Activated gamma-delta T cell treated with anti-CD3 and anti-CD28 coated beads, Interleukin-2, amount 50 U/mL, for 16 hours (primary cell): ENCODE measurements around the gene RAB31.
"Not testable (repeated sequence)": the region's sequence is repeated elsewhere in the genome, so short reads cannot be mapped to it uniquely, and the experiment has no call there.

Experiments used
- DNase-seq: peaks from one replicate; pipeline ENCODE4 v3.0.0-alpha.2; 2020; ENCODE audit warnings: low read depth

The RAB31 gene

GRCh38 chr18:9762526-9762925 lies 54.4 kb downstream of the RAB31 start:
- no peak for DNase-seq

DNA sequence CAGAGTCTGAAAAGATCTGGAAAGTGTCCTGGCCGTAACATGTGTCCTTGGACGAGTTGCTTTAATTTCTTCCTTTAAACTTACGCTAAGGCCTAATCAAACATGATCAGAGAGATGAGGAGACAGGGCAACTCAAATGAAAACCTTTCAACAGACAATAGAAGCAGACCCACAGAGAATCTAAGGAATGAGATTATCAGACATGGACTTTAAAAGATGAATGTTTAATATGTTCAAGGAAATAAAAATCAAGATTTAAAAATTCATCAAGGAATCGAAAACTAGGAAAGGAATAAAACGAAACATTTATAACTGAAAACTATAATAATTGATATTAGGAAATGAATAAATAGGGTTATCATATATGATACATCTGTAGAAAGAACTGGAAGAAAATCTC lies 55.1 kb downstream of the RAB31 start:
- DNase-seq: no peak

- DNase-seq: no peak
Measured at GRCh38 chr18:9764011-9764481, 55.9 kb downstream of the RAB31 start.

GRCh38 chr18:9765501-9765900 lies 57.4 kb downstream of the RAB31 start:
- DNase-seq: no peak

DNA sequence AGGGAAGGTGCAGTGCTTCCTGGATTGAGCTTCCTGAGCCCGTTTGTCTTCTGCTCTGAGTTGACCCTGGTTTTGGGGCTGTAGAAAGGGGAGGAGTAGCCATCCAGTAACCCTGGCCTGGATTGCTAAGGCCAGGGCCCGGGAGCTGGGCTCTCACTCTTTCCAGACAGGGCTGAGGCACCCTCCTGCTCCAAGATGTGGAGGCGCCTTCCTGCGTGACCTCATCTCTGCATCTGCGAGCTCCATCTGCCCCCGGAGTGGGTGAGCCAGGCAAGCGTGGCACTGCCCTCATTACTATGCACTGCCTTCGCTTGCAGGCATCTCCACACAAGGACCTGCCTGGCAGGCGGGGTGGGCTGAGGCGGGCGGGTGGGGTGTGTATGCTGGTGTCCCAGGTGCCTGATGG lies 58.0 kb downstream of the RAB31 start:
- no peak for DNase-seq

DNA sequence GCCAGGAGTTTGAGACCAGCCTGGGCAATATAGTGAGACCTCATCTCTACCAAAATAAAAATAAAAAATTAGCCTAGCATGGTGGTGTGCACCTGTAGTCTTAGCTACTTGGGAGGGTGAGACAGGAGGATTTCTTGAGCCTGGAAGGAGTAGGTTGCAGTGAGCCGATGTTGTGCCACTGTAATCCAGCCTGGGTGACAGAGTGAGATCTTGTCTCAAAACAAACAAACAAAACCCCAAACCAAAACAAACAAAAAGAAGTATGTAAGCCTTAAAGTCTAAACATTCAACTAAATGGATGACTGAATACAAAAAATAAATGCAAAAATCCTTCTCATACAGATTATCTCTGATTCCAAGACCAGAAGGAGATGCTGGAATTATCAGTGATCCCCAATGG lies 58.6 kb downstream of the RAB31 start:
- no peak for DNase-seq

DNA sequence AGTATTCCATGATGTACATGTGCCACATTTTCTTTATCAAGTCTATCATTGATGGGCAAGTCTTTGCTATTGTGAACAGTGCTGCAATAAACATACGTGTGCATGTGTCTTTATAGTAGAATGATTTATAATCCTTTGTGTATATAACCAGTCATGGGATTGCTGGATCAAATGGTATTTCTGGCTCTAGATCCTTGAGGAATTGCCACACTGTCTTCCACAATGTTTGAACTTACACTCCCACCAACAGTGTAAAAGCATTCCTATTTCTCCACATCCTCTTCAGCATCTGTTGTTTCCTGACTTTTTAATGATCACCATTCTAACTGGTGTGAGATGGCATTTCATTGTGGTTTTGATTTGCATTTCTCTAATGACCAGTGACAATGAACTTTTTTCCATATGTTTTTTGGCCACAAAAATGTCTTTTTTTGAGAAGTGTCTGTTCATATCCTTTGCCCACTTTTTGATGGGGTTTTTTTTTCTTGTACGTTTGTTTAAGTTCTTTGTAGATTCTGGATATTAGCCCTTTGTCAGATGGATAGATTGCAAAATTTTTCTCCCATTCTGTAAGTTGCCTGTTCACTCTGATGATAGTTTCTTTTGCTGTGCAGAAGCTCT lies 60.1 kb downstream of the RAB31 start:
- not testable (repeated sequence) for DNase-seq

- not testable (repeated sequence) for DNase-seq
Measured at GRCh38 chr18:9770111-9770510, 62.0 kb downstream of the RAB31 start.

GRCh38 chr18:9771261-9771976 lies 63.3 kb downstream of the RAB31 start:
- peak; percentile 19 for DNase-seq

DNA sequence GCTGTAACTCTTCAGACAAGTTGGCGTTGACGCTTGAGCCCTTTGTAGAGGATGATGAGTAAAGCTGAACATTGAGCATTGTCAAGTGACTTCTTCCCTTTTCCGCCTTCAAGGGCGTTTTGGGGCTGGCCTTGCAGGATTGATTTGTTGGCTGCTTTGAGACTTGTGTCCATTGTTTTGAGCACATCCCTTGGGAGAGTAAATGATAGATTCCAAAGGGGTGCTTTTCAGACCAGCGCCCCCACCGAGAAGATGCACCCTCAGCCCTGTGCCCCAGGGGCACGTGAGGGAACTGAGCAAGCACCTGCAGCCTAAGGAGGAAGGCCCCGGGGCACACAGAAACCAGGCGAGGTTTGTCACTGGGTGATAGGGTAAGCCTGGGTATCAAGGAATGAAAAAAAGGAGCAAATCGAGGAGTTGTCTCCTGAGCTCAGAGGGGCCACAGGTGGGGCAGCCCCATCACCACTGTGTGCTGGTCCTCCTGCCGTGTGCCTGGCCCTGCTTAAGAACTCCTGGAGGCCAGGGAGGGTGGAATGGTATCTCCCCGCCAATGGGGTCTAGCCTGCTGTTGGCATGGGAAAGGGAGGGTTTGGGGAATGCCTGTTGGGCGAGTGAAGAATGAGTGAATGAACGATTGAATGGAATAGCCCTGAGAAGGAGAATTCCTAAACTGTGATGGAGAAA lies 64.0 kb downstream of the RAB31 start:
- DNase-seq: no peak

DNA sequence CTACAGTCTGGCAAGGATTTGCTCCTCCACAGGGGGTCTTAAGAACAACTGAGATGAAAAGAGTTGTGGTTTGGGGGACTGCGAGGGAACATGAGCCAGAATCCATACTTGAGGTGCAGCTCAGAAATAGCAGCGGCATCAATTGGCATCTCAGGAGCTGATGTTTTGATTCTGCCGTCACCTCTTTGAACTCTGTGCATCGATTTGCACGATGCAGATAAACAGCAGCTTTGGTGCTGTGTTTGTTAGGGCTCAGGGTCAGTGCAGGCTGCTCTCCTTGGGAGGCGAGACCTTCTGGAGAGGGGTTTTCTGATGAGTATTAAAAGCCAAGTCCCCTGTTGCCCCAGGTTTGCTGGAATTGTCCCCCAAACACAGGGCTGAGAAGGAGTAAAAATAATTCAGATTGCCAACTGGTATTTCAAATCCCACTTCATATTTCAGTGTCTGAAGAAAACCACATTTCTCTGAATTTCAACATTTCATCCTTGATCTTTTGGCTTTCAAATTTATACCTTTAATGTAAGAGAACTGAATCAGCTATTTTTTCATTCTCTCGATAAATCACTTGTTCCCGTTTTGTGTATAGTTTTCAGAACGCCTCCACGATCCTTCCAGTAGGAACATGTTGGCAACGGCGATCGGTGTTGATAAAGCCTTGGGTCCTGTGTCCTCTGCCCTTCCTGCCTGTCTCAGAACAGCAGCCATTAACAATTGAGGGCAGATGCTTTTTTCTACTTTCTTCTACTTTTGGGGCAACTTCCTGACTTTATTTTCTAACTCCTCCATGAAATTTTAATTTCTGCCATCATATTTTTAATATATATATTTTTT lies 65.0 kb downstream of the RAB31 start:
- no peak for DNase-seq

DNA sequence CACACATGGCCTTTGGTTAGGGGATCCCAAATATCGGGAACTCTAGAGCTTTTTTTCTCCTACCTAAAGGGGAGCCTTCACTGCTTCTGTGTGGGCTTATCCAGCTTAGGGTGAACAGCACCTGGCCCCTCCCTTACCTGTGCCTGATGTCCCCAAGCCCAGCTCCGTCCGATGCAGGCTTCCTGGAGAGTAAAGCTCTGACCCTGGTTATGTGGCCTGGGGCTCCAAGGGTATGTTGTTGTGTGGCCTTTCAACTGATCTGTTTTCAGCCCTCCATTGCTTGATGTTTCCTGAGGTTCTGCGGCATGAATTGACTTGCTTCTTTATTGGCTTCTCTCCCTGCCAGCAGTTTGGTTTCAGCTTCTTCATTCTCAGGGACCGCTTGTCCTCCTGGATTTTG lies 66.0 kb downstream of the RAB31 start:
- no peak for DNase-seq

- no peak for DNase-seq
Measured at GRCh38 chr18:9775178-9775577, 67.1 kb downstream of the RAB31 start.

GRCh38 chr18:9779630-9780029 lies 71.5 kb downstream of the RAB31 start:
- no peak for DNase-seq

DNA sequence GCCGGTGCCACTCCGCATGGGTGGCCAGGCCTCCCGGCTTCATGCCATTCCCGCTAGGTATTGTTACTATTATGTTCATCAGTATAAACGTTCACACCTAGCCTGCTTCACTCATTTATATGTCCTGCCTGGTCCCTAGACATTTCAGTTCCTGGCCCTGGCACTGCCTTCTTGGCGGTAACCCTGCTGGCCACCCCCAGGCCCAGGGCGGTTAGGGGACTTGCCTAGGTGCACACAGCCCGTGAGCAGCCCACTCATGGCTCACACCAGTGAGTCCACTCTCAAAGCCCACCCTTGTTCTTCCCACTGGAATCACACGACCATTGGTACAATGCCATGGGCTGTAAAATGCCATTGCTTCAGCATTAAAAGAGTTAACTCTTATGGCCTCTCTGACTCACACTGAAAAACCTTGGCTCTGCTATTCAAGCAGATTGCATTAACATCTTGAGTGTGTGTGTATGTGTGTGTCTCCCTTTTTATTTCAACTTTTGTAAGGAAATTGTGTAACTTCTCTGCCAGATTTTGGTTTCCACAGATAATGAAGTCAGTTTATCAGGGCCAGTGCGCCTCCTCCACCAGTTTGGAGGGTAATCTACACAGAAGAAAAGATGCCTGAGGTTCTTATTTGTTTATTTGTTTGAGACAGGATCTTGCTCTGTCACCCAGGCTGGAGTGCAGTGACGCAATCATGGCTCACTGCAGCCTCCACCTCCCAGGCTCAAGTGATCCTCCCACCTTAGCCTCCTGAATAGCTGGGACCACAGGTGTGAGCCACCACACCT lies 74.2 kb downstream of the RAB31 start:
- no peak for DNase-seq

GRCh38 chr18:9786631-9787030 lies 78.5 kb downstream of the RAB31 start:
- no peak for DNase-seq

GRCh38 chr18:9787036-9787435 lies 78.9 kb downstream of the RAB31 start:
- DNase-seq: no peak

GRCh38 chr18:9787712-9788111 lies 79.6 kb downstream of the RAB31 start:
- DNase-seq: no peak

DNA sequence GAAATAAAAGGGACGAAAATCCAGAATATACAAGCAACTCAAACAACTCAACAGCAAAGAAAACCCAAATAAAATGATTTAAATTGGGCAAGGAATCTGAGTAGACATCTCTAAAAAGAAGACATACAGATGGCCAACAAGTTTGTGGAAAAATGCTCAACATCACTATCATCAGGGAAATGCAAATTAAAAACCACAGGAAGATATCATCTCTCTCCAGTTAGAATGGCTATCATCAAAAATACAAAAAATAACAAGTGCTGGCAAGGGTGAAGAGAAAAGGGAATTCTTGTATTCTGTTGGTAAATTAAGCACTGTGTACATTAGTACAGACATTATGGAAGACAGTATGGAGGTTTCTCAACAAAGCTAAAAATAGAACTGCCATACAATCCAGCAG lies 80.0 kb downstream of the RAB31 start:
- DNase-seq: no peak

- DNase-seq: no peak
Measured at GRCh38 chr18:9788860-9789259, 80.8 kb downstream of the RAB31 start.

DNA sequence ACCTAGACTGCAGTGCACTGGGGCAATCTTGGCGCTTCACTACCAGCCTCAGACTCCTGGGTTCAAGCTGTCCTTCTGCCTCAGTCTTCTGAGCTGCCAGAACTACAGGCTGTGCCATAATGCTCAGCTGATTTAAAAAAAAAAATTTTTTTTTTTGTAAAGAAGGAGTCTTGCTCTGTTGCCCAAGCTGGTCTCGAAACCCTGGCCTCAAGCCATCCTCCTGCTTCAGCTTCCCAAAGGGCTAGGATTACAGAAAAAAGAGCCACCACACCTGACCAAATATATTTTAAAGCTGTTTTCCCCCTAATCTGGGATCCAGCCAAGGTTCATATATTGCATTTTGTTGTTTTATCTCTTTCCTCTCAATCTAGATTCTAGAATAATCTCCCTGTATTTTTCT lies 82.2 kb downstream of the RAB31 start:
- no peak for DNase-seq

GRCh38 chr18:9791991-9792390 lies 83.9 kb downstream of the RAB31 start:
- no peak for DNase-seq
